Activated CD8-positive, alpha-beta T cell treated with anti-CD3 and anti-CD28 coated beads, Interleukin-2, amount 10 ng/mL, durations not matched to agents 7 days and 5 days (primary cell): ENCODE measurements around the gene IFITM2. TPM values are rescaled to one million over a fixed set of nuclear protein-coding genes. Genes with fewer than 3 reads are reported as not detected.

Source experiments
- ATAC-seq: fragments of 150-1000 bp; cut with Tn5 transposase; one replicate; pipeline ENCODE4 v1.10.0; 2021; ENCODE audit warnings: moderate library complexity
- CTCF ChIA-PET: fragments of 350-600 bp; sonication (Branson Sonifier 250); formaldehyde crosslinking; loops from one replicate; lab custom pipeline; 2021; ENCODE audit warnings: antibody characterized with exemption; lab: Charles Lee
- POLR2A ChIA-PET: fragments of 350-600 bp; sonication (Branson Sonifier 250); formaldehyde crosslinking; loops from one replicate; lab custom pipeline; 2021; ENCODE audit warnings: antibody characterized with exemption; lab: Charles Lee
- DNase-seq: peaks from one replicate; pipeline ENCODE4 v3.0.0-alpha.2; 2020
- H3K27ac Mint-ChIP-seq: one replicate; pipeline ENCODE4 v1.8.0; 2021; ENCODE audit warnings: mild to moderate bottlenecking, mixed read lengths
- H3K27me3 Mint-ChIP-seq: one replicate; pipeline ENCODE4 v1.8.0; 2021; ENCODE audit warnings: low read depth, mixed read lengths
- H3K36me3 Mint-ChIP-seq: one replicate; pipeline ENCODE4 v1.8.0; 2021; ENCODE audit warnings: low read depth, mixed read lengths
- H3K4me1 Mint-ChIP-seq: one replicate; pipeline ENCODE4 v1.8.0; 2021; ENCODE audit warnings: low read depth, mixed read lengths
- H3K4me3 Mint-ChIP-seq: one replicate; pipeline ENCODE4 v1.8.0; 2021; ENCODE audit warnings: mild to moderate bottlenecking, mixed read lengths
- H3K9me3 Mint-ChIP-seq: one replicate; pipeline ENCODE4 v1.8.0; 2022; ENCODE audit warnings: mixed read lengths; ENCODE audit not compliant: insufficient read depth
- total RNA-seq, 2 experiments: library from RNA; stranded (reverse); gene quantifications; one replicate each; pipeline ENCODE4 v1.2.3, GENCODE V29; 2021

The IFITM2 gene
- total RNA-seq, 2 experiments from 2014 or later: 2,197 to 2,304 TPM

DNA sequence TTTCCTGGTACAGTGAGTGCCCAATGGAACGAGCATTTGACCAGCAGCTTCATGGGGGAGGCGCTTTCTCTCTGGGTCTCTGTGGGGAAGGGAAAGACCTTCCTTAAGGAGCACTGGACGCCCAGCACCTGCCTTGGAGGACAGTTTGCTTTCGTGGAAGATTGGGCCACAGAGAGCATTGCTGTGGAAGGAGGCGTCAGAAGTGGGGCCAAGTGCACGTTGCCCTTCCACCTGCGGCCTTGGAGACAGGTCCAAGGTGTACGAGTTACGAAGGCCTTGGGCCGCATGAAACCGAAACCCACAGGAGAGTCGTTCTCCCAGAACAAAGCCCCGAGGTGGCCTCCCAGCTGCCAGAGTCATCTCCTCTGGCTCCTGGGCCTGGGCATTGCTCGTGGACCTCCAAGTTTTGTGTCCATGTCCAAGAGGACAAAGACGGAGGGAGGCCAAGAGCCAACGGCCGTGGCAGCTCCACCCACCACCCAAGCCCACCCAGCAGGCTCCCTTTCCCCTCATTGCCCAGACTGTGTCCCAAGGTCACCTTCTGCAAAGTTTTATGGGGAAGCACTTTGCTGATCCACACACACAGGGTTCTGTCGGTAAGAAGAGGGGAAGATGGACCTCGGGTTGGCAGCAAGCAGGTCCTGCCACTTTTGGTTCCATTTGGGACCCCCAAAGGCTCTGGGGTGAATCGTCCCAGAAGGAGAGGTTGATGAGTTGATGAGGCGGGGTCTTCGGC lies 35.3 kb upstream of the IFITM2 start:
- no peak overlapping the region for H3K4me3 Mint-ChIP-seq
- peaks cover 7% of the 10 kb centered on the region for H3K27me3 Mint-ChIP-seq
- DNase-seq: peak; percentile 19
- H3K36me3 Mint-ChIP-seq: peaks cover 21% of the 10 kb centered on the region
- no peak overlapping the region for H3K27ac Mint-ChIP-seq
- H3K4me1 Mint-ChIP-seq: peaks cover 45% of the 10 kb centered on the region
- CTCF ChIA-PET: interaction anchor here (1.0 kb wide), 1 partner anchor 45 kb away, joined by 3 read pairs; no protein-coding TSS in a partner anchor
- H3K9me3 Mint-ChIP-seq: peaks cover 9% of the 10 kb centered on the region
- POLR2A ChIA-PET: interaction anchor here (0.8 to 3.2 kb wide), 5 partner anchors 7 to 39 kb away, joined by 3 to 16 read pairs (median 4); partner anchors contain the start of gene NLRP6
- no peak for ATAC-seq

DNA sequence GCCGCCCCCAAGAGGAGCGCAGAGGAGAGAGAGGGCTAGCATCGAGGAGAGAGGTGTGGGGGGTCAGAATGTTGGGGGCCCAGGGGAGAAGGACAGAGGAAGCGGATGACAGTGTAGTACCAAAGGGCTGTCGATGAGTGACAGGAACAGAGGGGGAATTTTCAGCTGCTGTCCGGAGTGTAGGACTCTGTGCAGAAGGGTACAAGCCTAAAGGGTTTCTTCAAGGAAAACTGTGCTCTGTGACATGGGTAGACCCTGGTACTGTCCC lies 34.8 kb upstream of the IFITM2 start:
- ATAC-seq (no peak), DNase-seq (no peak)
- H3K9me3 Mint-ChIP-seq: peaks cover 9% of the 10 kb centered on the region
- CTCF ChIA-PET: no interaction called here
- POLR2A ChIA-PET: interaction anchor here (3.2 kb wide), 1 partner anchor 10 kb away, joined by 10 read pairs; no protein-coding TSS in a partner anchor
- H3K4me1 Mint-ChIP-seq: peaks cover 46% of the 10 kb centered on the region
- peaks cover 26% of the 10 kb centered on the region for H3K36me3 Mint-ChIP-seq
- H3K27me3 Mint-ChIP-seq: peaks cover 10% of the 10 kb centered on the region
- H3K4me3 Mint-ChIP-seq: no peak overlapping the region
- H3K27ac Mint-ChIP-seq: no peak overlapping the region

DNA sequence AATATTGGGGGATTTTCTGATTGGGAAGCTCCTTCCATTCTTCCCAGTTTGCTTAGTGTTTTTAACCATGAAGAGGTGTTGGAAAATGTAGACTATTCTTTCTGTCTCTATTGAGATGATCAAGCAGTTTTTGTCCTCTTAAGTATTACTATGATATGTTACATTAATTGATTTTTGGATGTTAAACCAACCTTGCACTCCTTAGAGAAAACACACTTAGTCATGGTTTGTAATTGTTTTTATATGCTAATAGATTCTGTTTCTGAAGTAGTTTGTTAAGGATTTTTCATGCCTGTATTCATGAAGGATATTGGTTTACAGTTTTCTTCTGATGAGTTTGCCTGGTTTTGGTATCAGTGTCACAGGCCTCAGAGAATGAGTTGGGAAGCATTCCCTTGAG lies 31.4 kb upstream of the IFITM2 start:
- Mint-ChIP-seq H3K27ac (no peak overlapping the region), H3K4me1 (peaks cover 32% of the 10 kb centered on the region), H3K27me3 (peaks cover 10% of the 10 kb centered on the region), H3K36me3 (peaks cover 40% of the 10 kb centered on the region), H3K4me3 (no peak overlapping the region), H3K9me3 (peaks cover 9% of the 10 kb centered on the region)
- ATAC-seq: no peak
- ChIA-PET POLR2A (interaction anchor here (0.7 to 1.5 kb wide), 3 partner anchors 9 to 41 kb away, joined by 3 to 6 read pairs (median 3); partner anchors contain the start of gene PGGHG), CTCF (interaction anchor here (1.0 to 3.7 kb wide), 3 partner anchors 25 to 86 kb away, joined by 4 to 32 read pairs (median 4); no protein-coding TSS in a partner anchor)
- no peak for DNase-seq

DNA sequence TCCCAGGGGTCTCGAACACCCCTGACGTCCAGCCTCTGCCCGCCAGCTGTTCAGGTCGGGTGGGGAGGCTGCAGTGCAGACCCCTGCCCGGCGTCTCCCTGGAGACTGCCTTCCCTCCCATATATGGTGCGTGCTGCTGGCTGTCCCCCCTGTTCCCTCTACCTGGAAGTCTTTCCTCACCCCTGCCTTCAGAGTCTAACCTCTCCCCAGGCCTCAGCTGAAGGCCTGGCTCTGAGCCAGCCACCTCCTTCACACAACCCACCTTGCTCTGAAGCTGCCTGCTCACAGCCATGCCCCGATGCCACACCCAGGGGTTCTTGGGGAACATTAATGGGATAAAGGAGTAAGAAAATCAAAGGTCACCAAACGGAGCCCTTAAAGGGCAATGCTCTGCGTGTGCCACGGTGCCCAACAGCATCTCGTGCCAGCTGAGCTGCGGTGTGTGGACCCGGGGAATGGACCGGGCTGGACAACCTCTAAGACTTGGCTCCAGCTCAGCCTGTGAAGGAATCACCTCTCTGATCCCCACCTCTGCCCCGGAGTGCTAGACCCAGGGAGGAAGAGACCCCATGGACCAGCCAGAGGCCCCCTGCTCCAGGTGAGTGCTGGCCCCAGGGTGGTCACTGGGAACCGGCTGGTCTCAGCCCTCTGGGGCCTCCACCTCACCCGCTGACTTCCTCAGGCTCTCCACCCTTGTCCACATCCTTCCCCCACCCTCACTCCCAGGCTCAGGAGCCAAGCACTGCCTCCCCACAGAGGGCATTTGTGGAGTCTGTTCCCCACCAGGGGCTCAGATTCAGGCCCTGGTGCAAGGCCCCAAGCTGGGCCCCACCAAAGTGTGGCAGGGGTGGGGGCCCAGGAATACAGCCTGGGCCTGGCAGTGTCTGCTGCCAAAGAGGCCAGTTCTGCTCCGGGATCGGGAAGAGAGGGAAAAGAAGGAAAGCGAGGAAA lies 29.3 kb upstream of the IFITM2 start, which contains the start of gene NLRP6:
NLRP6 (plus strand) TSS at position 407 of the 951 bp plus-strand sequence; CDS start at position 570, 163 bp downstream.
- Mint-ChIP-seq H3K4me1 (peaks cover 50% of the 10 kb centered on the region), H3K4me3 (peak within 1 kb of the TSS; percentile 89), H3K36me3 (peaks cover 59% of the 10 kb centered on the region), H3K27me3 (peaks cover 14% of the 10 kb centered on the region), H3K27ac (peak within 1 kb of the TSS; percentile 95), H3K9me3 (peaks cover 9% of the 10 kb centered on the region)
- no peak for DNase-seq
- ATAC-seq: peak; percentile 5
- CTCF ChIA-PET: interaction anchor here (0.9 to 5.7 kb wide), 7 partner anchors 9 to 34 kb away, joined by 3 to 32 read pairs (median 5); partner anchors contain the start of gene PGGHG
- POLR2A ChIA-PET: interaction anchor here (1.0 to 8.3 kb wide), 11 partner anchors 7 to 71 kb away, joined by 3 to 115 read pairs (median 7); partner anchors contain the start of genes BET1L, IFITM1, IFITM2 and PGGHG

DNA sequence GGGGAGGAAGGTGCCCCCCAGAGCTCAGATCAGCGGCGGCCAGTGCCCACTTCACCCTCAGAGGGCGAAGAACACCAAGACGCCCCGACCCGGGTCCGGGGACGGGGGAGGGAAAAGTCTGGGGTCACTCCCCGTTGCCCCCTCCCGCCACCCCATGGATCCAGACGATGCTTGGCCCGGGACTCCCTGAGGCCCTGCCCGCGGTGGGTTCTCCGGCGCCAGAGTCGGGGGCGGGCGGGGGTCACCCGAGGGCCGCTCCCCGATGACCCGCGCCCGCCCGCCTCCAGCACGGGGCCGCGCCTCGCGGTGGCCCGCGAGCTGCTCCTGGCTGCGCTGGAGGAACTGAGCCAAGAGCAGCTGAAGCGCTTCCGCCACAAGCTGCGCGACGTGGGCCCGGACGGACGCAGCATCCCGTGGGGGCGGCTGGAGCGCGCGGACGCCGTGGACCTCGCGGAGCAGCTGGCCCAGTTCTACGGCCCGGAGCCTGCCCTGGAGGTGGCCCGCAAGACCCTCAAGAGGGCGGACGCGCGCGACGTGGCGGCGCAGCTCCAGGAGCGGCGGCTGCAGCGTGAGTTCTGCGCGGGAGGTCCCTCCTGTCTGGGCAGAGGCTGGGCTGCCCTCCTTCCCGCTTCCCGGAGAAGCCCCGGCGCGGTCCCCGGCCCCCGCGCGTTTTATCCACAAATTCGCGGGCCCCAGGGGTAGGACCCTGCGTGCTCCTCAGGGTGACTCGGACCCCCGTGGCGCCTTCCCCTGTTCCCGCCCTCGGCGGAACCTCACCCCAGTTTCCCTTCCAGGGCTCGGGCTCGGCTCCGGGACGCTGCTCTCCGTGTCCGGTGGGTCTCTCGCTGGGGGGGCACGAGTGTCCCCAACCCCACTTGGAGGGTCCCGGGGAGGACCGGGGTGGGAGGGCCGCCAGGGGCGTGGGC lies 28.3 kb upstream of the IFITM2 start:
- Mint-ChIP-seq H3K36me3 (peaks cover 68% of the 10 kb centered on the region), H3K4me1 (peaks cover 56% of the 10 kb centered on the region), H3K27ac (peak overlapping the region; percentile 95), H3K27me3 (peaks cover 12% of the 10 kb centered on the region), H3K4me3 (peak overlapping the region; percentile 89), H3K9me3 (peaks cover 9% of the 10 kb centered on the region)
- CTCF ChIA-PET: interaction anchor here (0.9 to 5.7 kb wide), 6 partner anchors 8 to 33 kb away, joined by 3 to 73 read pairs (median 24); partner anchors contain the start of gene PGGHG
- no peak for ATAC-seq
- DNase-seq: no peak
- POLR2A ChIA-PET: interaction anchor here (0.5 to 8.3 kb wide), 13 partner anchors 8 to 227 kb away, joined by 3 to 115 read pairs (median 10); partner anchors contain the start of genes BET1L, IFITM1, IFITM2 and PGGHG

DNA sequence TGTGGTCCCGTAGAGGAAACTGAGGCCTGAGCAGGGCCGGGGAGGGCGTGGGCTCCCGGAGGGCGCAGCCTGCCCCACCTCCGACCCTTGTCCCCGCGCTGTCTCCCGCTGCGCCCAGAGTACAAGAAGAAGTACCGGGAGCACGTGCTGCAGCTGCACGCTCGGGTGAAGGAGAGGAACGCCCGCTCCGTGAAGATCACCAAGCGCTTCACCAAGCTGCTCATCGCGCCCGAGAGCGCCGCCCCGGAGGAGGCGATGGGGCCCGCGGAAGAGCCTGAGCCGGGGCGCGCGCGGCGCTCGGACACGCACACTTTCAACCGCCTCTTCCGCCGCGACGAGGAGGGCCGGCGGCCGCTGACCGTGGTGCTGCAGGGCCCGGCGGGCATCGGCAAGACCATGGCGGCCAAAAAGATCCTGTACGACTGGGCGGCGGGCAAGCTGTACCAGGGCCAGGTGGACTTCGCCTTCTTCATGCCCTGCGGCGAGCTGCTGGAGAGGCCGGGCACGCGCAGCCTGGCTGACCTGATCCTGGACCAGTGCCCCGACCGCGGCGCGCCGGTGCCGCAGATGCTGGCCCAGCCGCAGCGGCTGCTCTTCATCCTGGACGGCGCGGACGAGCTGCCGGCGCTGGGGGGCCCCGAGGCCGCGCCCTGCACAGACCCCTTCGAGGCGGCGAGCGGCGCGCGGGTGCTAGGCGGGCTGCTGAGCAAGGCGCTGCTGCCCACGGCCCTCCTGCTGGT lies 27.5 kb upstream of the IFITM2 start:
- Mint-ChIP-seq H3K4me3 (peak overlapping the region; percentile 84), H3K27ac (peak overlapping the region; percentile 90), H3K27me3 (peaks cover 9% of the 10 kb centered on the region), H3K4me1 (peaks cover 55% of the 10 kb centered on the region), H3K36me3 (peaks cover 73% of the 10 kb centered on the region), H3K9me3 (peaks cover 9% of the 10 kb centered on the region)
- ATAC-seq (peak; percentile 28), DNase-seq (peak; percentile 68)
- CTCF ChIA-PET: interaction anchor here (0.9 to 5.7 kb wide), 6 partner anchors 7 to 42 kb away, joined by 3 to 73 read pairs (median 10); partner anchors contain the start of gene PGGHG
- POLR2A ChIA-PET: interaction anchor here (0.6 to 8.3 kb wide), 7 partner anchors 9 to 36 kb away, joined by 3 to 115 read pairs (median 36); partner anchors contain the start of genes IFITM1 and PGGHG

DNA sequence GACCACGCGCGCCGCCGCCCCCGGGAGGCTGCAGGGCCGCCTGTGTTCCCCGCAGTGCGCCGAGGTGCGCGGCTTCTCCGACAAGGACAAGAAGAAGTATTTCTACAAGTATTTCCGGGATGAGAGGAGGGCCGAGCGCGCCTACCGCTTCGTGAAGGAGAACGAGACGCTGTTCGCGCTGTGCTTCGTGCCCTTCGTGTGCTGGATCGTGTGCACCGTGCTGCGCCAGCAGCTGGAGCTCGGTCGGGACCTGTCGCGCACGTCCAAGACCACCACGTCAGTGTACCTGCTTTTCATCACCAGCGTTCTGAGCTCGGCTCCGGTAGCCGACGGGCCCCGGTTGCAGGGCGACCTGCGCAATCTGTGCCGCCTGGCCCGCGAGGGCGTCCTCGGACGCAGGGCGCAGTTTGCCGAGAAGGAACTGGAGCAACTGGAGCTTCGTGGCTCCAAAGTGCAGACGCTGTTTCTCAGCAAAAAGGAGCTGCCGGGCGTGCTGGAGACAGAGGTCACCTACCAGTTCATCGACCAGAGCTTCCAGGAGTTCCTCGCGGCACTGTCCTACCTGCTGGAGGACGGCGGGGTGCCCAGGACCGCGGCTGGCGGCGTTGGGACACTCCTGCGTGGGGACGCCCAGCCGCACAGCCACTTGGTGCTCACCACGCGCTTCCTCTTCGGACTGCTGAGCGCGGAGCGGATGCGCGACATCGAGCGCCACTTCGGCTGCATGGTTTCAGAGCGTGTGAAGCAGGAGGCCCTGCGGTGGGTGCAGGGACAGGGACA lies 26.7 kb upstream of the IFITM2 start:
- peaks cover 77% of the 10 kb centered on the region for H3K36me3 Mint-ChIP-seq
- H3K4me1 Mint-ChIP-seq: peaks cover 59% of the 10 kb centered on the region
- H3K9me3 Mint-ChIP-seq: peaks cover 8% of the 10 kb centered on the region
- peak overlapping the region; percentile 89 for H3K27ac Mint-ChIP-seq
- ChIA-PET CTCF (interaction anchor here (0.9 to 5.7 kb wide), 7 partner anchors 7 to 169 kb away, joined by 3 to 73 read pairs (median 5); partner anchors contain the start of genes PGGHG and PTDSS2), POLR2A (interaction anchor here (0.7 to 8.3 kb wide), 9 partner anchors 10 to 68 kb away, joined by 3 to 115 read pairs (median 30); partner anchors contain the start of genes IFITM1, PGGHG and PSMD13)
- peaks cover 8% of the 10 kb centered on the region for H3K27me3 Mint-ChIP-seq
- DNase-seq (peak; percentile 63), ATAC-seq (peak; percentile 20)
- peak overlapping the region; percentile 84 for H3K4me3 Mint-ChIP-seq

DNA sequence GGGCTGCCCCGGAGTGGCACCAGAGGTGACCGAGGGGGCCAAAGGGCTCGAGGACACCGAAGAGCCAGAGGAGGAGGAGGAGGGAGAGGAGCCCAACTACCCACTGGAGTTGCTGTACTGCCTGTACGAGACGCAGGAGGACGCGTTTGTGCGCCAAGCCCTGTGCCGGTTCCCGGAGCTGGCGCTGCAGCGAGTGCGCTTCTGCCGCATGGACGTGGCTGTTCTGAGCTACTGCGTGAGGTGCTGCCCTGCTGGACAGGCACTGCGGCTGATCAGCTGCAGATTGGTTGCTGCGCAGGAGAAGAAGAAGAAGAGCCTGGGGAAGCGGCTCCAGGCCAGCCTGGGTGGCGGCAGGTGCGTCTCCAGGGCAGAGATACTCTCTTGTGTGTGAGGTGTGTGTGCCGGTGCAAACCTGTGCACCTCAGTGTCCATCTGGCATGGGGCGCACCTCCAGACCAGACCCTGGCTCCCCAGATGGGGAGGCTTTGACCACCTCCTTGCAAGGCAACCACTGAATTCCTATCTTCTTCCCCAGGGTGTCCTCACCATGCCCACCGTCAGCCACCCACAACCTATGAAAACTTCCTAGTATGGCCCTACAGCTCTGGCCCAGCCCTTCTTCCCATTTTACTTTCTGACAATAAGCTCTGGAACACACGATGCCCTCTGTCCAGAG lies 26.0 kb upstream of the IFITM2 start:
- peaks cover 1% of the 10 kb centered on the region for H3K9me3 Mint-ChIP-seq
- DNase-seq: no peak
- peaks cover 65% of the 10 kb centered on the region for H3K4me1 Mint-ChIP-seq
- POLR2A ChIA-PET: interaction anchor here (0.7 to 8.3 kb wide), 14 partner anchors 10 to 135 kb away, joined by 3 to 115 read pairs (median 10); partner anchors contain the start of genes BET1L, IFITM1, IFITM2 and IFITM5
- H3K4me3 Mint-ChIP-seq: peak overlapping the region; percentile 84
- H3K27me3 Mint-ChIP-seq: peaks cover 6% of the 10 kb centered on the region
- peaks cover 72% of the 10 kb centered on the region for H3K36me3 Mint-ChIP-seq
- CTCF ChIA-PET: interaction anchor here (1.0 to 5.7 kb wide), 7 partner anchors 14 to 168 kb away, joined by 3 to 73 read pairs (median 3); partner anchors contain the start of genes PSMD13 and PTDSS2
- H3K27ac Mint-ChIP-seq: peak overlapping the region; percentile 89
- ATAC-seq: no peak
